ENCODE measurements around the gene NBAS.
A peak's percentile ranks its signal among the peaks of the same experiment; 100 is the strongest.
"Not testable (repeated sequence)": the region's sequence is repeated elsewhere in the genome, so short reads cannot be mapped to it uniquely, and the experiment has no call there.

Gene NBAS

DNA sequence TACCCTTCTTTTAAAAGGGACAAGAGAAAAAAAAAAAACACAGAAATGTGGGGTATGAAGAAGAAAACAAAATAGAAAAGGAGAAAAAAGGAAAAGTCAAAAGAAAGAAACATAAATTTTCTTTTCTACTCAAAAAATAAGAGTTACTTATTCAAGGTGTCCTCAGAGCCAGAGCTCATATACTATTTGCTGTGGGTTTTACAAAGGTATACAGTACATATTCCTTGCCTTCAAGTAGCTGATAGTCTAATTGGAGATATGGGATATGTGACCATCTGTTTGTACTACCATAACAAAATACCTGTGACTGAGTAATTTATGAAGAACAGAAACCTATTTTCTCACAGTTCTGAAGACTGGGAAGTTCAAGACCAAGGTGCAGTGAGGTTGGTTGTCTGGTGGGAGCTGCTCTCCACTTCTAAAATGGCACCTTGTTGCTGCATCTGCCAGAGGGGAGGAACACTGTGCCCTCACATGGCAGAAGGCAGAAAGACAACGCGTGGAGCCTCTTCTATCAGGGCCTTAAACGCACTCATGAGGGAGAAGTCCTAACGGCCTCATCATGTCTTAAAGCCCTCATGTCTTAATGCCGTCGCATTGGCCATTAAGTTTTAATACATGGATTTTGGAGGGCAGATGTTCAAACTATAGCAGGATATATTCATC, 33.9 kb downstream of the NBAS start:
- DNase-seq (ENCODE audit: low read depth in 2 of 2) = no peak

DNA sequence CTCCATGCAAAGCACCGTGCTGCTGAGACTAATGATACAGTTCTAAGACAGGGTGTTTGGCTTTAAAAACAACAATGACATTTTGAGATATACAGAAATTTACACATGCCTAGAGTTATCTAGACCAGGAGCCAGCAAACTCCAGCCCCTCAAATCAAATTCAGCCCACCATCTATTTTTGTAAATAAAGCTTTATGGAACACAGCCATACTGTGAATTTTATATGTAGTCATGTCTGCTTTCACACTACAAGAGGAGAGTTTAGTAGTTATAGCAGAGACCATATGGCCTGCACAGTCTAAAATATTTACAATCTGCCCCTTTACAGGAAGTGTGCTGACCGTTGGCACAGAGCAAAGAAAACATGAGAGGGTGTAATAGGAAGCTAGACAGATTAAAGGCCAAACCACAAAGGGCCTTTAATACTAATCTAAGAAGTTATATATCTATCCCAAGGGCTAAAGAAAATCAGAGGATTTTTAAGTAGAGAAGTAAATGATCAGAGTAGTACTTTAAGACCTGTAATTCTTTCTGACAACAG, 39.4 kb downstream of the NBAS start:
- no peak for DNase-seq (ENCODE audit: low read depth in 2 of 2)

DNA sequence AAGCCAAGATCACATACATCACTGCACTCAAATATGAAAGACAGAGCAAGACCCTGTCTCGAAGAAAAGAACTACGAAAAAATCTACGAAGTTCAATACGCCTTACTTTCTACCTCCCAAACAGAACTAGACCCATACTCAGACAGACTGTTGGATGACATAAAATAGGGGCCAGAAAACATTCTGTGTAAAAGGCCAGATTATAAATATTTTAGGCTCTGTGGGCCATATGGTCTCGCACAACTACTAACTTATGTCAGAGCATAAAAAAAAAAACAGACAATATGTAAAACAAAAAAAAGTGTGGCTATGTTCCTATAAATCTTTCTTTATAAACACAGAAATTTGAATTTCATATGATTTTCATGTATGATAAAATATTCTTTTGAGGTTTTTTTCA, 40.8 kb downstream of the NBAS start:
- DNase-seq (ENCODE audit: low read depth in 2 of 2) = no peak

DNA sequence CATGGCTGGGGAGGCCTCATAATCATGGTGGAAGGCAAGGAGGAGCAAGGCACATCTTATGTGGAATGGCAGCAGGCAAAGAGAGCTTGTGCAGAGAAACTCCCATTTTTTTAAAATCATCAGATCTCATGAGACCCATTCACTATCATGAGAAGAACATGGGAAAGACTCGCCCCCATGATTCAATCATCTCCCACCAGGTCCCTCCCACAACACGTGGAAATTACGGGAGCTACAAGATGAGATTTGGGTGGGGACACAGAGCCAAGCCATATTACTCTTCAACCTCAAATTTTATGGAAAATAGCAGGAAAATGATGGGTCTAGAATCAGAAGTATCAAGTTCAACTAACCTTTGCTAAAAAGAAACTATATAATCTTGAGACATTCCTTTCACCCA, 42.4 kb downstream of the NBAS start:
- DNase-seq (ENCODE audit: low read depth in 2 of 2) = not testable (repeated sequence)

- no peak for DNase-seq (ENCODE audit: low read depth in 2 of 2)
Measured at GRCh38 chr2:15517793-15518192, 43.3 kb downstream of the NBAS start.

GRCh38 chr2:15511686-15512085, 49.4 kb downstream of the NBAS start:
- no peak for DNase-seq (ENCODE audit: low read depth in 2 of 2)

- no peak for DNase-seq (ENCODE audit: low read depth in 2 of 2)
Measured at GRCh38 chr2:15510552-15510951, 50.6 kb downstream of the NBAS start.

GRCh38 chr2:15510131-15510530, 51.0 kb downstream of the NBAS start:
- DNase-seq (ENCODE audit: low read depth in 2 of 2) = no peak

GRCh38 chr2:15507697-15508096, 53.4 kb downstream of the NBAS start:
- DNase-seq (ENCODE audit: low read depth in 2 of 2) = no peak

DNA sequence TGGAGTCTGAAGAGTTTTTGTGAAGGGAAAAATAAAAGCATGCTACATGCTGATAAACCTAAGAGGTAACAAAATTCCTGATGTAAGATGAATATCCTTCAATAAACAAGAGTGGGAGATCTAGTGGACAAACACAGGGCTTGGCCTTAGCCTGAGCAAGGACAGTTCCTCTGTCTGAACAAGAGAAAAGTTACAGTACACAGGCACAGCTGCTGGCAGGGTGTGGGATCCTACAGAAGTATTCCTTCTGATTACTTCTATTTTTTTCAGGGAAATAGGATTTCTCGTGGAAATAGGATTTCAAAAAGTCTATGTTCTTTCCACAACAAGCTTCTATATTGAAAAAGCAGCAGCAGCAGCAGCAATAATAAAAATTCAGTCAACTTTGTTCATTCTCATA, 54.1 kb downstream of the NBAS start:
- DNase-seq (ENCODE audit: low read depth in 2 of 2) = no peak

GRCh38 chr2:15506229-15506819, 54.8 kb downstream of the NBAS start:
- peak in 1 of 2 experiments; percentile 2 for DNase-seq (ENCODE audit: low read depth in 2 of 2)

DNA sequence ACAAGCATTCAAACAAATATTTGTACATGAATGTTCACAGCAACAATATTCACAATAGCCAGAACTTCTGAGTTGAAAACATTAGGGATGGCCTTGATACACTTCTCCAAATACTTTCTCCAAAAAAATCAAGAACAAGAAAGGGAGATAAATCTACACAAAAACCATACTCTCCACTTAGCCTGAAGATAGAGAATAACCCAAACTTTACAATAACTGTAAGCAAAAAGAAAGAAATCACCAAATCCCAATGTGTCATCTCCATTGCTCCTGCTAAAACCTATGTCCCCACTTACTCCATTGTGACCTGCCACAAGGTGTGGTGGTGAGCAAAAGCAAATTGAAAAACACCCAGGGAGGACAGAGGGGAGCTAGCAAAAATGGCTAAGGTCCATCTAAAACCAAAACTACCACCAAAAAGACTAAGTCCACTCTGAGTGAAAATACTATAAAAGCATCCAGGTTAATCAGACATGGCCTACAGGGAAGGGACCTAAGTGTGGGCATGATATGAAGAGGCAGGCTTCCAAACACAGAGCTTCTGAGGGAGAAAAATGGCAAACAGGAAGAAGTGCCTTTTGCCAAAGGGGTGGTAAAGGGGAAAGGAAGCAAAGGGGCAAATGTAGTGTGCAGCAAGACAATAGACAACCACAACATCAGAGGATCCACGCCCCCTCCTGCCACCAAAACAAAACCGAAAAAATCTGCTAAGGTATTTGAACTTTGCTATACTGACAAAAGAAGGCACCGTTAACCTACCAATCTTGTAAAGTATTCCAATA, 56.1 kb downstream of the NBAS start:
- DNase-seq (ENCODE audit: low read depth in 2 of 2) = no peak

DNA sequence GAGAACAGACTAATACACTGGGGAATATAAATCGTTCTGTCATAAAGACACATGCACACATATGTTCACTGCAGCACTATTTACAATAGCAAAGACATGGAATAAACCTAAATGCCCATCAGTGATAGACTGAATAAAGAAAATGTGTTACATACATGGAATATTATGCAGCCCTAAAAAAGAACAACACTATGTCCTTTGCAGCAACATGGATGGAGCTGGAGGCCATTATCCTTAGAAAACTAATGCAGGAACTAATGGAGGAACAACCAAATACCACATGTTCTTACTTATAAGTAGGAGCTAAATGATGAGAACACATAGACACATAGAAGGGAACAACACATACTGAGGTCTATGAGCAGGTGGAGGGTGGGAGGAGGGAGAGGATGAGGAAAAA, 61.9 kb downstream of the NBAS start:
- DNase-seq (ENCODE audit: low read depth in 2 of 2) = not testable (repeated sequence)

DNA sequence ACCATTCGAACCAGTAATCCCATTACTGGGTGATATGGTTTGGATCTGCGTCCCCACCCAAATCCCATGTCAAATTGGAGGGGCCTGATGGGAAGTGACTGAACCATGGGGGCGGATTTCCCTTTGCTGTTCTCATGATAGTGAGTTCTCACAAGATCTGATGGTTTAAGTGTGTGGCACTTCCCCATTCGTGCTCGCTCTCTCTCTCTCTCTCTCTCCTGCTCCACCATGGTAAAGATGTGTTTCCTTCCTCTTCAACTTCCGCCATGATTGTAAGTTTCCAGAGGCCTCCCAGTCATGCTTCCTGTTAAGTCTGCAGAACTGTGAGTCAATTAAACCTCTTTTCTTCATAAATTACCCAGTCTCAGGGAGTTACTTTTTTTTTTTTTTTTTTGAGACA, 62.6 kb downstream of the NBAS start:
- no peak for DNase-seq (ENCODE audit: low read depth in 2 of 2)

DNA sequence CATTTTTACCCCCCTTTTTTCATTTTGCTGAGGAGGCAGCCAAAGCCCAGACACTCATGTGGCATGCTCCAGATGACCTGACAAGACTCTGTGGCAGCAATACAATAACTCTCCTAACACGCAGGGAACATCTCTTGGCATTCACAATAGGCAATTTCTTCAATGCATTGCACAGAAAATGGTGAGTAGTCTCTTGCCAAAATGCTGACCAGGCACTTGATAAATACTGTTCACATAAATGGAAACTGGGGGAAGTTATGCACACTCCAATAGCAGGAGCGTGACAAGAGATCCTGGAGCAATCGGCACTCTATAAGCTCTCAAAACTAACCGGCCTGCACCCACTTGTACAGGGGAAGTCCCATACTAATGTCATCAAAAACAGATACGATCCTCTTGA, 66.3 kb downstream of the NBAS start:
- no peak for DNase-seq (ENCODE audit: low read depth in 2 of 2)

GRCh38 chr2:15492773-15493325, 68.3 kb downstream of the NBAS start:
- DNase-seq (ENCODE audit: low read depth in 2 of 2) = no peak

- no peak for DNase-seq (ENCODE audit: low read depth in 2 of 2)
Measured at GRCh38 chr2:15486770-15487169, 74.4 kb downstream of the NBAS start.

DNA sequence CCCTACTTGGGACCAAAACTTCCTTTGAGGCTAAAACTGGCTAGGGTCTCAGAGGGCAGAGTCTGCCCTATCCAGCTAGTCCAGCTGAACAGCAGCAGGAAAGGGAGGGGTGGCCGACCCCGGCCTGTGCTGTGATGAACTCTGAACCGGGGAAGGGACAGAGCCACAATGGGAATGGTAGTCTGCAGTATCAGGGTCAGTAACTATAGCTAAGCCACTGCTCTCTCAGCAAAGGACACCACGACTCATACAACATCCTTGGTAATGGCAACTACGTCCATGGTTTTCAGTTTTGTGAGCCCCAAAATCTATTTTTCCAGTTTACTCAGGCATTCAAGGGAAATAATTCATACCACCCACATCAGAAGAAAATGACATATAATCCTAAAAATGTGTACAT, 75.2 kb downstream of the NBAS start:
- no peak for DNase-seq (ENCODE audit: low read depth in 2 of 2)

DNA sequence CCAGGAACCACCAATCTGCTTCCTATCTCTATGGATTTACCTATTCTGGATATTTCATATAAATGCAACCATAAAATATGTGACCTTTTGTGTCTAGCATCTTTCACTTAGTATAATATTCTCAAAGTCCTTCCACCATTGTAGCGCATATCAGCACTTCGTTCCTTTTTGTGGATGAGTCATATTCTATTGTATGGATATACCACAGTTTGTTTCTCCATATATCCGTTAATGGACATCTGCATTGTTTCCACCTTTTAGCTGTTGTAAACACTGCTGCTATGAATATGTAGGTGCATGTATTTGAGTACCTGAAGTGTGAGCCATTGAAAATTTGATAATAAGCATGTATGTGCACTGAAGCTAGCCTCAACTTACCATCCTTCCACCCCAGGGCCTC, 80.1 kb downstream of the NBAS start:
- no peak for DNase-seq (ENCODE audit: low read depth in 2 of 2)

GRCh38 chr2:15480552-15480951, 80.6 kb downstream of the NBAS start:
- DNase-seq (ENCODE audit: low read depth in 2 of 2) = no peak

- no peak for DNase-seq (ENCODE audit: low read depth in 2 of 2)
Measured at GRCh38 chr2:15472876-15473275, 88.3 kb downstream of the NBAS start.

- no peak for DNase-seq (ENCODE audit: low read depth in 2 of 2)
Measured at GRCh38 chr2:15472133-15472532, 89.0 kb downstream of the NBAS start.

GRCh38 chr2:15471606-15472005, 89.5 kb downstream of the NBAS start:
- DNase-seq (ENCODE audit: low read depth in 2 of 2) = no peak

Data from fibroblast of skin of left quadriceps (primary cell).